ENCODE data around the gene BBS9. TPM values are rescaled to one million over a fixed set of nuclear protein-coding genes. Genes with fewer than 3 reads are reported as not detected.

Gene BBS9
- total RNA-seq, 2 experiments from 2014 or later: 16.0 to 20.4 TPM

DNA sequence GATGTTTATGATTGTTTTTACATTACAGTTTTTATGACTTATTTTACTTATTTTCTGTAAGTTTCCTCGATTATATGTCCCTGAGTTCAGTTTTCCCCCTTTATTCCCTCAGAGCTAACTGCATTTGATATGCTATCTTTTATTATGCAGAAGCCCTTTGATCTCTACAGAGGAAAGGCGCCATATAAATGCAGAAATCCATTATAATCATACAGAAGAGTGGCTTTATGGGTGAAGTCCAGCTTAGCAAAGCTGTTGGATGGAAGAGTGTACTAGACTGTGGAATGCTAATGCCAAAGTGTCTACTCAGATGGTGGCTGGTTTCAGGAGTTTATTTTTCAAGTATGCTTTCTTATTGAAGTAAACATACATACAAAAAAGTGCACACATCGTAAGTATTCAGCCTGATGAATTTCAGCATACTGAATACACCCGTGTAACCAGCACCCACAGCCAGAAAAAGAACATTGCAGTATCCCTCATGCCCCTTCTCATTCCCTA, 517.6 kb downstream of the BBS9 start:
- Histone ChIP-seq H3K4me3 (ENCODE audit: low read length) (no peak overlapping the region), H3K36me3 (ENCODE audit: insufficient read depth, low read length) (no peaks in the 10 kb centered on the region), H3K27me3 (ENCODE audit: control insufficient read depth in 1 of 2, insufficient read depth in 2 of 2, low read length in 2 of 2) (no peaks in the 10 kb centered on the region), H3K4me1 (ENCODE audit: insufficient read depth, low read length) (no peaks in the 10 kb centered on the region), H3K27ac (ENCODE audit: low read depth in 1 of 2, low read length in 2 of 2) (no peak overlapping the region), H3K9me3 (ENCODE audit: control insufficient read depth in 1 of 2, insufficient read depth in 1 of 2, low read length in 2 of 2) (no peaks in the 10 kb centered on the region)
- no peak overlapping the region for H3K4me3 Mint-ChIP-seq
- ChIA-PET CTCF (interaction anchor here (1.1 kb wide), 1 partner anchor 11 kb away, joined by 3 read pairs; no protein-coding TSS in a partner anchor), POLR2A (interaction anchor here (0.5 kb wide), 1 partner anchor 23 kb away, joined by 4 read pairs; no protein-coding TSS in a partner anchor)
- TF ChIP-seq, protein P1, sequence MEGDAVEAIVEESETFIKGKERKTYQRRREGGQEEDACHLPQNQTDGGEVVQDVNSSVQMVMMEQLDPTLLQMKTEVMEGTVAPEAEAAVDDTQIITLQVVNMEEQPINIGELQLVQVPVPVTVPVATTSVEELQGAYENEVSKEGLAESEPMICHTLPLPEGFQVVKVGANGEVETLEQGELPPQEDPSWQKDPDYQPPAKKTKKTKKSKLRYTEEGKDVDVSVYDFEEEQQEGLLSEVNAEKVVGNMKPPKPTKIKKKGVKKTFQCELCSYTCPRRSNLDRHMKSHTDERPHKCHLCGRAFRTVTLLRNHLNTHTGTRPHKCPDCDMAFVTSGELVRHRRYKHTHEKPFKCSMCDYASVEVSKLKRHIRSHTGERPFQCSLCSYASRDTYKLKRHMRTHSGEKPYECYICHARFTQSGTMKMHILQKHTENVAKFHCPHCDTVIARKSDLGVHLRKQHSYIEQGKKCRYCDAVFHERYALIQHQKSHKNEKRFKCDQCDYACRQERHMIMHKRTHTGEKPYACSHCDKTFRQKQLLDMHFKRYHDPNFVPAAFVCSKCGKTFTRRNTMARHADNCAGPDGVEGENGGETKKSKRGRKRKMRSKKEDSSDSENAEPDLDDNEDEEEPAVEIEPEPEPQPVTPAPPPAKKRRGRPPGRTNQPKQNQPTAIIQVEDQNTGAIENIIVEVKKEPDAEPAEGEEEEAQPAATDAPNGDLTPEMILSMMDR (IDR thresholded peaks at IDR 0.05): no peak
- peaks cover 37% of the 10 kb centered on the region for H3K36me3 Mint-ChIP-seq (ENCODE audit: low read depth)
- DNase-seq (no peak), ATAC-seq (ENCODE audit: poor library complexity) (no peak)
- H3K27me3 Mint-ChIP-seq: no peaks in the 10 kb centered on the region
- H3K27ac Mint-ChIP-seq: no peak overlapping the region
- intact Hi-C loops (cut with DNase I, micrococcal nuclease): no loop called here
- H3K4me1 Mint-ChIP-seq (ENCODE audit: low read depth): no peaks in the 10 kb centered on the region
- H3K9me3 Mint-ChIP-seq: no peaks in the 10 kb centered on the region

DNA sequence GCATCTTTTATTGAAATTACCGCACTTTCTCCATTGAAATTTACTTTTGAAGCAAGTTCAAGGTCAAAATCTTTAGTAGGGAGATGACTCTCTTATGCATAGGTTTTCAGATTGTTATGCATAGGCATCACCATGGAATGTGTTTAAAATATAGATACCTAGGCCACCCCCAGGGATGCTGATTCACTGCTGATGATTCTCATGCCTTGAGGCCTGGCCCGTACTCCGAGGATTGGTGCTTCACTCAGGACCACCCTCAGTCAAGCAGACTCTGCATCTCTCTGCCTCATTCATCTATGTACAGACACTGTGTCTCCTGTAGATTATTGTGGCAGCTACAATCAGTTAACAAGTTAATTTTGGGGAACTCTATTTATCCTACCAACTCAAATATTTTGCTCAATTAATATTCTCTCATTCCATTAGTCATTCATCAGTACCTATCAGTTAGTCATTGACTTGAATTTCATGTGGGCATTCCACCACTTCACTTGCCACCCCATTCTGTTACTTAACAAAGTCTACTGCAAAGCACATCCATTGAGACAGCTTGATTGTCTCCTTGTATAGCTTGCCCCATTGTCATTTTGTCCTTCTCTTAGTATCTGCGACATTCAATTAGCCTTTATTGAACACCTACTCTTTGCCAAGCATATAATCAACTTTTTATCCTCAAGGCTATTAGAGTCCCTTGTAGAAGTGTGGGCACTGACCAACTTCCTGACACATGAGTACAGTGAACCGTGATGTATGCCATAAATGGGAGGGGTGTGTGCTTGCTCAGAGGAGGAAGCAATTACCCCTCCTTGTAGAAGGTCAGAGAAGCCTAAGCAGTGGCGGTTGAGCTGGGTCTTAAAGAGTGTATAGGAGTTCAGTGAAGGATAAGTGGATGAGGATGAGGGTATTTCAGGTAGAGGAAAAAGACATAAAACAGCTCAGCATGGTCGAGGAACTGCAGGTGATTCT, 520.4 kb downstream of the BBS9 start:
- Mint-ChIP-seq H3K9me3 (no peaks in the 10 kb centered on the region), H3K27me3 (no peaks in the 10 kb centered on the region), H3K27ac (no peak overlapping the region), H3K36me3 (ENCODE audit: low read depth) (peaks cover 27% of the 10 kb centered on the region), H3K4me1 (ENCODE audit: low read depth) (no peaks in the 10 kb centered on the region), H3K4me3 (no peak overlapping the region)
- H3K4me3 ChIP-seq (ENCODE audit: low read length): no peak overlapping the region
- H3K9me3 ChIP-seq (ENCODE audit: control insufficient read depth in 1 of 2, insufficient read depth in 1 of 2, low read length in 2 of 2): no peaks in the 10 kb centered on the region
- TF ChIP-seq, protein P1 (IDR thresholded peaks at IDR 0.05): no peak
- H3K36me3 ChIP-seq (ENCODE audit: insufficient read depth, low read length): no peaks in the 10 kb centered on the region
- ChIA-PET POLR2A (no interaction called here), CTCF (no interaction called here)
- intact Hi-C loops (cut with DNase I, micrococcal nuclease): no loop called here
- no peak for ATAC-seq (ENCODE audit: poor library complexity)
- no peaks in the 10 kb centered on the region for H3K4me1 ChIP-seq (ENCODE audit: insufficient read depth, low read length)
- no peak overlapping the region for H3K27ac ChIP-seq (ENCODE audit: low read depth in 1 of 2, low read length in 2 of 2)
- DNase-seq: no peak
- H3K27me3 ChIP-seq (ENCODE audit: control insufficient read depth in 1 of 2, insufficient read depth in 2 of 2, low read length in 2 of 2): no peaks in the 10 kb centered on the region

DNA sequence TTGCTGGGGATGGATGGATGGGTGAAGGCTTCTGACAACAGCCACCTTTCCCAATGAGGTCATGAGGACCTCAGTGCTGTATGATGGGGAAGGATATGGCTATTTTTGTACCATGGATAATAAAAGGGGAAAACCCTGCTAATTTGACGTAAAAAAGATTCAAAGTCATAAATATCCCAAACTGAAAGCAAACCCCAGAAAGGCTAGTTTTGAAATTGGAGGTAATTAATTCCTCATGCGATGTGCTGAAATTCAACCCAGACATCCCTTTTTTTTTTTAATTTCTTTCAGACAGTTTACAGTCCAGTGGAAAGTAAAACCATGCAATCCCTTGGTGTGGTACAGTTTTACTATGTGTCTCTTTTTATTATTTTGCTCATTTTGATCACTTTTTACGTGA, 521.5 kb downstream of the BBS9 start:
- no peak for ATAC-seq (ENCODE audit: poor library complexity)
- DNase-seq: no peak
- H3K4me3 Mint-ChIP-seq: no peak overlapping the region
- ChIA-PET CTCF (no interaction called here), POLR2A (no interaction called here)
- Histone ChIP-seq H3K9me3 (ENCODE audit: control insufficient read depth in 1 of 2, insufficient read depth in 1 of 2, low read length in 2 of 2) (no peaks in the 10 kb centered on the region), H3K4me3 (ENCODE audit: low read length) (no peak overlapping the region), H3K36me3 (ENCODE audit: insufficient read depth, low read length) (no peaks in the 10 kb centered on the region), H3K4me1 (ENCODE audit: insufficient read depth, low read length) (no peaks in the 10 kb centered on the region), H3K27me3 (ENCODE audit: control insufficient read depth in 1 of 2, insufficient read depth in 2 of 2, low read length in 2 of 2) (no peaks in the 10 kb centered on the region), H3K27ac (ENCODE audit: low read depth in 1 of 2, low read length in 2 of 2) (no peak overlapping the region)
- no peaks in the 10 kb centered on the region for H3K27me3 Mint-ChIP-seq
- TF ChIP-seq, protein P1 (IDR thresholded peaks at IDR 0.05): no peak
- intact Hi-C loops (cut with DNase I, micrococcal nuclease): no loop called here
- H3K9me3 Mint-ChIP-seq: no peaks in the 10 kb centered on the region
- H3K4me1 Mint-ChIP-seq (ENCODE audit: low read depth): no peaks in the 10 kb centered on the region
- peaks cover 27% of the 10 kb centered on the region for H3K36me3 Mint-ChIP-seq (ENCODE audit: low read depth)
- no peak overlapping the region for H3K27ac Mint-ChIP-seq
